ENCODE data around the gene PRR11.
"Not testable (repeated sequence)": the region's sequence is repeated elsewhere in the genome, so short reads cannot be mapped to it uniquely, and the experiment has no call there.

Gene PRR11

DNA sequence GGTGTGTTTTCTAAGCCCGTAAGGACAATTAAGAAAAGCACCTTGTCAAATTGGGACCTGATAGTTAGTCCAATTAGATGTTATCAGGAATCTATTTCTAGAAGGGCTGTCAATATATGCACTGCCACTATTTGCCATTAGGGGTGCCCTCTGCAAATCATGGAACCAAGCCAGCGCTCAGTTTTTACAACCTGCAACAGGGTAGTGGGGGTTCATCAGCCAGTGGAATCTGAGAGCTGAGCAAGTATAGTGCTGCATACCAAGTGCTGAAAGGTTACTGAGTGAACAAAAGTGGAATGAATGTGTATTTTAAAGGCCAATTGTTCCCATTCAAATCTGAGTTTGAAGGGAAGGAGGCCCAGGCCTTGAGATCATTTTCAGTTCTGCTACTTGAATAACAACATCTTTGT, 10.4 kb downstream of the PRR11 start:
- DNase-seq (ENCODE audit: low spot score): peak; percentile 14
- Mint-ChIP-seq H3K36me3 (ENCODE audit: low read depth) (peaks cover 14% of the 10 kb centered on the region), H3K4me1 (ENCODE audit: low read depth) (peaks cover 20% of the 10 kb centered on the region), H3K4me3 (no peak overlapping the region), H3K27ac (peak overlapping the region; percentile 84), H3K9me3 (no peaks in the 10 kb centered on the region), H3K27me3 (ENCODE audit: low read depth) (no peaks in the 10 kb centered on the region)

DNA sequence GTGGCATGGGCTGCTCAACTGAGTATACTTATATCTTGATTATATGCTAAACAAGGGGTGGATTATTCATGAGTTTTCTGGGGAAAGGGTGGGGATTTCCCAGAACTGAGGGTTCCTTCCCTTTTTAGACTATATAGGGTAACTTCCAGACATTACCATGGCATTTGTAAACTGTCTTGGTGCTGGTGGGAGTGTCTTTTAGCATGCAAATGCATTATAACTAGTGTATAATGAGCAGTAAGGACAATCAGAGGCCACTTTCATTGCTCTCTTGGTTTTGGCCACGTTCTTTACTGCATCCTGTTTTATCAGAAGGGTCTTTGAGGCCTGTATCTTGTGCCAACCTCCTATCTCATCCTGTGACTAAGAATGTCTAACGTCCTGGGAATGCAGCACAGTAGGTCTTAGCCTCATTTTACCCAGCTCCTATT, 12.0 kb downstream of the PRR11 start:
- Mint-ChIP-seq H3K27ac (no peak overlapping the region), H3K4me3 (no peak overlapping the region), H3K9me3 (no peaks in the 10 kb centered on the region), H3K36me3 (ENCODE audit: low read depth) (peaks cover 13% of the 10 kb centered on the region), H3K27me3 (ENCODE audit: low read depth) (no peaks in the 10 kb centered on the region), H3K4me1 (ENCODE audit: low read depth) (peaks cover 13% of the 10 kb centered on the region)
- DNase-seq (ENCODE audit: low spot score): no peak

DNA sequence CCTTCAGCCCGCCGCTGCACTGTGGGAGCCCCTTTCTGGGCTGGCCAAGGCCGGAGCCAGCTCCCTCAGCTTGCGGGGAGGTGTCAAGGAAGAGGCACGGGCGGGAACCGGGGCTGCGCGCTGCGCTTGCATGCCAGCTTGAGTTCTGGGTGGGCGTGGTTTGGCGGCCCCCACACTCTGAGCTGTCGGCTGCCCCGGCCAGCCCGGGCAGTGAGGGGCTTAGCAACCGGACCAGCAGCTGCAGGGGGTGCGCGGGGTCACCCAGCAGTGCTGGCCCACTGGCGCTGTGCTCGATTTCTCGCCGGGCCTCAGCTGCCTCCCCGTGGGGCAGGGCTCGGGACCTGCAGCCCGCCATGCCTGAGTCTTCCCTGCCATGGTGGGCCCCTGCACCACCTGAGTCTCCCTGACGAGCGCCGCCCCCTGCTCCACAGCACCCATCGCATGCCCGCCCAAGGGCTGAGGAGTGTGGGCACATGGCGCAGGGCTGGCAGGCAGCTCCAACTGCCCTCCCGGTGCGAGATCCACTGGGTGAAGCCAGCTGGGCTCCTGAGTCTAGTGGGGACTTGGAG, 17.0 kb downstream of the PRR11 start:
- no peaks in the 10 kb centered on the region for H3K27me3 Mint-ChIP-seq (ENCODE audit: low read depth)
- H3K27ac Mint-ChIP-seq: no peak overlapping the region
- peaks cover 3% of the 10 kb centered on the region for H3K4me1 Mint-ChIP-seq (ENCODE audit: low read depth)
- no peaks in the 10 kb centered on the region for H3K9me3 Mint-ChIP-seq
- peaks cover 39% of the 10 kb centered on the region for H3K36me3 Mint-ChIP-seq (ENCODE audit: low read depth)
- H3K4me3 Mint-ChIP-seq: no peak overlapping the region
- DNase-seq (ENCODE audit: low spot score): no peak

DNA sequence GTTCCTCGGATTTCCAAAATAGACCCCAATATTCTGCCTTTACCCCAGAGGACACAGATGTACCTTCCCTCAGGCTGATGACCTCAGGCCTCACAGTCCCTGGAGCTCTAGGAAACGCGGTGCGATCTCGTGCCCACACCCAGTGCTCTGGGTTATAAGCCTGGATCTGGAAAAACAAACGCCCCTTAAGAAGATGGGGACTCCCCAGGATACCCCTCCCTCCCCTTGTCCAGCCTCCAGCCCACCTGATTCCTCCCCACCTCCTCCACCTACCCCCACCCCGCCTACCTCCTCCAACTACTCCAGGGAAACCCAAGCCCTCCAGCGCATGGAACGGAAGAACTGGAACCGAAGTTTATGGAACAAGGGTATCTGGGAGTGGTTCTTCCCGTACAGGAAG, 19.1 kb downstream of the PRR11 start:
- Mint-ChIP-seq H3K4me1 (ENCODE audit: low read depth) (no peaks in the 10 kb centered on the region), H3K9me3 (no peaks in the 10 kb centered on the region), H3K4me3 (no peak overlapping the region), H3K36me3 (ENCODE audit: low read depth) (peaks cover 39% of the 10 kb centered on the region), H3K27ac (no peak overlapping the region), H3K27me3 (ENCODE audit: low read depth) (no peaks in the 10 kb centered on the region)
- DNase-seq (ENCODE audit: low spot score): no peak

DNA sequence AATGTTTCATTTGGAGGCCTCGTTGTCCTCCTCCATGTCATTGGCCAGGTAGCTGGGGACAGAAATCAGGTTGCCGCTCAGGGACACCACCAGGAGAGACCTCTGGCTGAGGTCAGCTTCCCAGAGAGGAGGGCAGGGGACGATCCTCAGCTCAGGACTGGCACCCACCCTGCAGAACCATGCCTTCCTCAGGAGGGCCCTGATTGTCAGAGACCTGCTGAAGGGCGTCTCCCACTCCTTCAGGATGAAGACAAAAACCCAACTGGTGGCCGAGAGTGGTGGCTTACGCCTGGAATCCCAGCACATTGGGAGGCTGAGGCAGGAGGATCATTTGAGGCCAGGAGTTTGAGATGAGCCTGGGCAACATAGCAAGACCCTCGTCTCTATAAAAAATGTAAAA, 19.5 kb downstream of the PRR11 start:
- peaks cover 2% of the 10 kb centered on the region for H3K4me1 Mint-ChIP-seq (ENCODE audit: low read depth)
- DNase-seq (ENCODE audit: low spot score): no peak
- H3K9me3 Mint-ChIP-seq: no peaks in the 10 kb centered on the region
- H3K27me3 Mint-ChIP-seq (ENCODE audit: low read depth): no peaks in the 10 kb centered on the region
- no peak overlapping the region for H3K27ac Mint-ChIP-seq
- peaks cover 41% of the 10 kb centered on the region for H3K36me3 Mint-ChIP-seq (ENCODE audit: low read depth)
- H3K4me3 Mint-ChIP-seq: no peak overlapping the region

DNA sequence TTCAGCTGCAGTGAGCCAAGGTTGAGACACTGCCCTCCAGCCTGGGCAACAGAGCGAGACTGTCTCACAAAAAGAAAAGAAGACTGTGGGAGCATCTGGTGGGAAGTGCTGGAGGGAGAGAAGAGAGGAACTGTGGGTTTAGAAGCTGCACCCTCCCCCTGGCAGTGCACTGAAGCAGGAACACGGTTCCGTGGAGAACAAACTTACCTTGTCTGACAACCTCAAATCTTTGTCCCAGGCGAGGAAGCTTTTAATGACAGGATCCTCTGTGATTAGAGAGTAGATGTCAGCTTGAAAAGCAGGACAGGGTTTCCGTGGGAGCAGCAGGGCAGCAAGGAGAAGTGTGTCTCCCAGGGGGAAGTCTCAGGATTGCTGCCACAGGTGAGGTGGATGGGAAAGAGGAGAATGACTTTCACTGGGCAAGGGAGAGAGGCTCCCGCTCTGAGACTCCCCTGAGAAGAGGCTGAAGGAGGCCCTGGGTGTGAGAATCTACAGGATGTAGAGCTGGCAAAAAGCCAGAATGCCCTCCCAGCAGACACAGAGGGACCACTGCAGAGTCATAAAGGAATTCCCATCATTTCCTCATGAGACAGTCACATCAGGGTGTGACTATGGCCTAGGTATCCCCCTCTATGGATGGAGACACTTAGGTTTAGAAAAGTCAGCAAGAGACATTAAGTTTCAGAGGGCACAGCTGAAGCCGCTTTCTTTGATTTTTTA, 22.9 kb downstream of the PRR11 start:
- Mint-ChIP-seq H3K36me3 (ENCODE audit: low read depth) (peaks cover 41% of the 10 kb centered on the region), H3K4me1 (ENCODE audit: low read depth) (peaks cover 2% of the 10 kb centered on the region), H3K27ac (no peak overlapping the region), H3K9me3 (no peaks in the 10 kb centered on the region), H3K27me3 (ENCODE audit: low read depth) (no peaks in the 10 kb centered on the region), H3K4me3 (no peak overlapping the region)
- no peak for DNase-seq (ENCODE audit: low spot score)

DNA sequence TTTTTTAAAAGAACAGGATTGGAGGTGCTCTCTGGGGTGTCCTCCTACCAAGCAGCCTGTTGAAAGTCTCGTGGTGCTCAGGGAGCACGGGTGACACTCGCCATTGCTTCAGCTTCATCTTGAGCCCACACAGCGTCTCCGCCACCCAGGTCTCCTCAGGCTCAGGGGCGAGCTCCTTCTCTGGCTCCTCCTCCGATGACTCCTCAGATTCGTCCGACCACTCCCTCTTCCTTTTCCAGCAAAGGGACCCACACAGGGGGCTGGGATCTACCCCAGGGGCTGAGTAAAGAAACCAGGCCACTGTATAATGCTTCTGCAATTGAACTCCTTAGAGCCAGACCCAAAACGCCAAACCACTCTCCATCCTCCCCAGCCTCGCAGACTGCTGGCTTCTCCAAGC, 24.1 kb downstream of the PRR11 start:
- H3K27me3 Mint-ChIP-seq (ENCODE audit: low read depth); H3K4me3 Mint-ChIP-seq; H3K4me1 Mint-ChIP-seq (ENCODE audit: low read depth); DNase-seq (ENCODE audit: low spot score); H3K27ac Mint-ChIP-seq; H3K9me3 Mint-ChIP-seq: not testable (repeated sequence)
- H3K36me3 Mint-ChIP-seq (ENCODE audit: low read depth): peaks cover 33% of the 10 kb centered on the region

DNA sequence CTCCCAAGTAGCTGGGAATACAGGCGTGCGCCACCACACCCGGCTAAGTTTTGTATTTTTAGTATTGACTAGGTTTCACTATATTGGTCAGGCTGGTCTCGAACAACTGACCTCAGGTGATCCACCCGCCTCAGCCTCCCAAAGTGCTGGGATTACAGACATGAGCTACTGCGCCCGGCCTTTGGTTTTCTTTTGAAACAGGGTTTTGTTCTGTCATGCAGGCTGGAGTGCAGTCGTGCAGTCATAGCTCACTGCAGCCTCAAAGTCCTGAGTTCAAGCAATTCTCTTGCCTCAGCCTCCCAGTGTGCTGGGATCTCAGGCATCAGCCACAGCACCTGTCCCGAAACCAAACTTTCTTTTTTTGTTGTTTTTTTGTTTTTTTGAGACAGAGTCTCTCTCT, 25.1 kb downstream of the PRR11 start:
- no peak overlapping the region for H3K4me3 Mint-ChIP-seq
- DNase-seq (ENCODE audit: low spot score): no peak
- H3K36me3 Mint-ChIP-seq (ENCODE audit: low read depth): peaks cover 40% of the 10 kb centered on the region
- H3K9me3 Mint-ChIP-seq: no peaks in the 10 kb centered on the region
- H3K4me1 Mint-ChIP-seq (ENCODE audit: low read depth): peaks cover 2% of the 10 kb centered on the region
- no peak overlapping the region for H3K27ac Mint-ChIP-seq
- no peaks in the 10 kb centered on the region for H3K27me3 Mint-ChIP-seq (ENCODE audit: low read depth)

DNA sequence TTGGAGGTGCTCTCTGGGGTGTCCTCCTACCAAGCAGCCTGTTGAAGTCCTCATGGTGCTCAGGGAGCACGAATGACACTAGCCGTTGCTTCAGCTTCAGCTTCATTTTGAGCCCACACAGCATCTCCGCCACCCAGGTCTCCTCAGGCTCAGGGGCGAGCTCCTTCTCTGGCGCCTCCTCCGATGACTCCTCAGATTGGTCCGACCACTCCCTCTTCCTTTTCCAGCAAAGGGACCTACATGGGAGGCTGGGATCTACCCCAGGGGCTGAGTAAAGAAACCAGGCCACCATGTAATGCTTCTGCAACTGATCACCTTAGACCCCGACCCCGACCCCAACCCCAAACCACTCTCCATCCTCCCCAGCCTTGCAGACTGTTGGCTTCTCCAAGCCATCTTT, 25.9 kb downstream of the PRR11 start:
- Mint-ChIP-seq H3K4me3 (no peak overlapping the region), H3K9me3 (no peaks in the 10 kb centered on the region), H3K36me3 (ENCODE audit: low read depth) (peaks cover 42% of the 10 kb centered on the region), H3K27ac (no peak overlapping the region), H3K4me1 (ENCODE audit: low read depth) (peaks cover 2% of the 10 kb centered on the region), H3K27me3 (ENCODE audit: low read depth) (no peaks in the 10 kb centered on the region)
- no peak for DNase-seq (ENCODE audit: low spot score)

DNA sequence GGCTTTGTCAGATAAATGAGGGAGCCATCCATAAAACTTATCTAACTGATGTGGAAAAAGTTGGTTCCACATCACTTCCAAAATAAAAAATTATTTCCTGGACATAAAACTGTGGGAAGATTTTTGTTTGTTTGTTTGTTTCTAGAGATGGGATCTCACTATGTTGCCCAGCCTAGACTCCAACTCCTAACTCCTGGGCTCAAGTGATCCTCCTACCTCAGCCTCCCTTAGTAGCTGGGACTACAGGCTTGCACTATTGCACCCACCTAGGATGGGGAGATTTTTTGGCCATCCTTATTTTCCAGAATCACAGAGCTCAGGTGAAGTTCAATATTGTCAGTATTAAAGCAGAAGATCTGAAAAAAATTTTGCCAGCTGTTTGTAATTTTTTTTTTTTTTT, 30.5 kb downstream of the PRR11 start:
- no peaks in the 10 kb centered on the region for H3K27me3 Mint-ChIP-seq (ENCODE audit: low read depth)
- H3K4me1 Mint-ChIP-seq (ENCODE audit: low read depth): no peaks in the 10 kb centered on the region
- H3K4me3 Mint-ChIP-seq: no peak overlapping the region
- peaks cover 39% of the 10 kb centered on the region for H3K36me3 Mint-ChIP-seq (ENCODE audit: low read depth)
- H3K27ac Mint-ChIP-seq: no peak overlapping the region
- no peaks in the 10 kb centered on the region for H3K9me3 Mint-ChIP-seq
- no peak for DNase-seq (ENCODE audit: low spot score)

DNA sequence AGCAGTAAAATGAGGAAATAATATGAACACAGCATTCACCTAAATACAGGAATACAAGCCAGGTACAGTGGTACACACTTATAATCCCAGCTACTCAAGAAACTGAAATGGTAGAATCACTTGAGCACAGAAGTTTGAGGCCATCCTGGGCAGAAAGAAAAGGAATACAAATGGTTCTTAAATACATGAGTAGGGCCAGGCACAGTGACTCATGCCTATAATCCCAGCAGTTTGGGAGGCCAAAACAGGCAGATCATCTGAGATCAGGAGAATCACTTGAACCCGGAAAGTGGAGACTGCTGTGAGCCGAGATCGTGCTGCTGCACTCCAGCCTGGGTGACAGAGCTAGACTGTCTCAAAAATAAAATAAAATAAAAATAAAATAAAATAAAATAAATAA, 31.3 kb downstream of the PRR11 start:
- H3K4me3 Mint-ChIP-seq: no peak overlapping the region
- H3K27me3 Mint-ChIP-seq (ENCODE audit: low read depth): no peaks in the 10 kb centered on the region
- H3K36me3 Mint-ChIP-seq (ENCODE audit: low read depth): peaks cover 38% of the 10 kb centered on the region
- H3K27ac Mint-ChIP-seq: no peak overlapping the region
- H3K4me1 Mint-ChIP-seq (ENCODE audit: low read depth): no peaks in the 10 kb centered on the region
- H3K9me3 Mint-ChIP-seq: no peaks in the 10 kb centered on the region
- no peak for DNase-seq (ENCODE audit: low spot score)

DNA sequence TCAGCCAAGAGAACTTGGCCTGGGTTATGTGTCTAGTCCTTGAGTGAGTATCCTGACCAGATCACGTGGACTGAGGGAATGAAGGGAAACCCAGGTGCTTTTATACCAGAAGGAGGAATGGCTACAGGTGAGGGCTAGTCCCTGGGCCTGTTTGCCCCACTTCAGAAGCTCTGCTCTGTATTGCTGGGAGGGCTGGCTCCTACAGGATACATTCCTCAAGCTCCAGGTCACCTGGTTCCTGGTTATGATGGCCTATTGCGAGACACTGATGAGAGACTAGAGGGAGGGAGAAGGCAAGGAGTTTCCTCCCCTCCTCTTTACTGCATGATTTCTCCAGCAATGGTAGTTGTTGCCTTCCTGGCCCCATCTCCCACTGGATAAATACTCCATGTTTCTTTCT, 35.3 kb downstream of the PRR11 start:
- no peaks in the 10 kb centered on the region for H3K4me1 Mint-ChIP-seq (ENCODE audit: low read depth)
- H3K9me3 Mint-ChIP-seq: no peaks in the 10 kb centered on the region
- no peaks in the 10 kb centered on the region for H3K27me3 Mint-ChIP-seq (ENCODE audit: low read depth)

DNA sequence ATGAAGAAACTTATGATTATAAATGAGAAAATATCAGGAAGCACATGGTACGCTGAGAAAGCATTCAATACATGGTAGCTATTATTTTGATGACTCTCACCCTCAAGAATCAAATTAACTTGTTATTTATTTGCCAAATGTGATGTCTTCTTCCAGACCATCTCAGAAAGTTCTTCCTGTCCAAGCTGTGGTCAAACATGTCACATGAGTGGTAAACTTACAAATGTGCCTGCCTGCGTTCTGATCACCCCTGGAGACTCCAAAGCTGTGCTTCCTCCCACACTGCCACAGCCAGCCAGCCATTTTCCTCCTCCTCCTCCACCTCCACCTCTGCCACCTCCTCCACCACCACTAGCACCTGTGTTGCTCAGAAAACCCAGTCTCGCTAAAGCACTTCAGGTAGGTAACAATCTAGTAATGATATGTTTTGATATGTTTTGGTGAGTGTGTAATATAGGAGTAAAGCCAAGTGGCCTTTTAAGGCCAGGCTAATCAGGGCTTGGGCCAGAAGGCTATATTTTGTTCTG, 37.9 kb downstream of the PRR11 start:
- Mint-ChIP-seq H3K4me3 (no peak overlapping the region), H3K27ac (no peak overlapping the region), H3K36me3 (ENCODE audit: low read depth) (peaks cover 46% of the 10 kb centered on the region)

More for the DNA sequence above, 35.3 kb downstream of the PRR11 start:
- Mint-ChIP-seq H3K4me3 (no peak overlapping the region), H3K27ac (no peak overlapping the region), H3K36me3 (ENCODE audit: low read depth) (peaks cover 47% of the 10 kb centered on the region)
- DNase-seq (ENCODE audit: low spot score): no peak

DNA sequence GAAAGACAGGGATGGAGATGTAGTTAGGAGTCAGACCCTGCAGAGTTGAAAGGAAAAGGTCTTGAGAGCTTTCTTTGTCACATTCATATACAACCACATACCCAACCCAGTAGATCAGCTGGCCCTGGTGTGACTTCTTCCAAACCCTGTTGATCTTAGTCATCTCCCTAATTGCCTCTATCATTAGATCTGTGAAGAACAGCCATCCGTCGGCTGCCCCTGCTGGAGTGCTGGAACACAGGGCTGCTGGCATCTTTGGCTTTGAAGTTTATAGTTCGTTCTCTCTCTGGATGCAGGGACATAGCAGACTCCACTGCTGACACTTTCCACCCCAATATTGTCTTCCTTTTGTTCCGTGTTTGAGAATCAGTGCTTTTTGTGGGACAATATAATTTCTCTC, 43.9 kb downstream of the PRR11 start:
- no peak overlapping the region for H3K27ac Mint-ChIP-seq
- no peak overlapping the region for H3K4me3 Mint-ChIP-seq
- no peak for DNase-seq (ENCODE audit: low spot score)
- peaks cover 45% of the 10 kb centered on the region for H3K36me3 Mint-ChIP-seq (ENCODE audit: low read depth)
- H3K27me3 Mint-ChIP-seq (ENCODE audit: low read depth): no peaks in the 10 kb centered on the region
- H3K4me1 Mint-ChIP-seq (ENCODE audit: low read depth): no peaks in the 10 kb centered on the region
- H3K9me3 Mint-ChIP-seq: no peaks in the 10 kb centered on the region

More for the DNA sequence above, 37.9 kb downstream of the PRR11 start:
- DNase-seq (ENCODE audit: low spot score): no peak
- no peaks in the 10 kb centered on the region for H3K27me3 Mint-ChIP-seq (ENCODE audit: low read depth)
- H3K4me1 Mint-ChIP-seq (ENCODE audit: low read depth): no peaks in the 10 kb centered on the region
- H3K9me3 Mint-ChIP-seq: no peaks in the 10 kb centered on the region

DNA sequence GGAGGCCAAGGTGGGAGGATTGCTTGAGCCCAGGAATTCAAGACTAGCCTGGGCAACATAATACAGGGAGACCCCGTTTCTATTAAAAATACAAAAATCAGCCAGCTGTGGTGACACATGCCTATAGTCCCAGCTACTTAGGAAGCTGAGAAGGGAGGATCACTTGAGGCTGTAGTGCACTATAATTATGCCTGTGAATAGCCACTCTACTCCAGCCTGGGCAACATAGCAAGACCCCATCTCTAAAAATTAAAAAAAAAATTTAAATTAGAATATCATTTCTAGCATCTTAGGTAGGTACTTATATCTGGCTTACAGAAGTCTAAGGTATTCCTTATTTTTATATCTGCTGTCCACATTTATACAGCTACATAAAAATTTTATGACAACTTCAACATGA, 46.8 kb downstream of the PRR11 start:
- no peak overlapping the region for H3K4me3 Mint-ChIP-seq
- peaks cover 31% of the 10 kb centered on the region for H3K36me3 Mint-ChIP-seq (ENCODE audit: low read depth)
- no peaks in the 10 kb centered on the region for H3K27me3 Mint-ChIP-seq (ENCODE audit: low read depth)
- no peak for DNase-seq (ENCODE audit: low spot score)
- H3K9me3 Mint-ChIP-seq: no peaks in the 10 kb centered on the region
- H3K27ac Mint-ChIP-seq: no peak overlapping the region
- no peaks in the 10 kb centered on the region for H3K4me1 Mint-ChIP-seq (ENCODE audit: low read depth)

All from T-helper 2 cell treated with Interferon-gamma antibody and Interleukin-4, amounts not matched to agents 5 μg/mL and 100 μg/mL, for 36 hours (primary cell).